HG03354 (cell line): ENCODE measurements around the gene SETD1A.
A peak's percentile ranks its signal among the peaks of the same experiment; 100 is the strongest.

Experiments
- ATAC-seq: cut with Tn5 transposase; IDR thresholded peaks from one replicate; pipeline ENCODE4 v1.9.1; 2021; ENCODE audit warnings: mild to moderate bottlenecking; ENCODE audit not compliant: unreplicated experiment, poor library complexity, severe bottlenecking

The SETD1A gene

DNA sequence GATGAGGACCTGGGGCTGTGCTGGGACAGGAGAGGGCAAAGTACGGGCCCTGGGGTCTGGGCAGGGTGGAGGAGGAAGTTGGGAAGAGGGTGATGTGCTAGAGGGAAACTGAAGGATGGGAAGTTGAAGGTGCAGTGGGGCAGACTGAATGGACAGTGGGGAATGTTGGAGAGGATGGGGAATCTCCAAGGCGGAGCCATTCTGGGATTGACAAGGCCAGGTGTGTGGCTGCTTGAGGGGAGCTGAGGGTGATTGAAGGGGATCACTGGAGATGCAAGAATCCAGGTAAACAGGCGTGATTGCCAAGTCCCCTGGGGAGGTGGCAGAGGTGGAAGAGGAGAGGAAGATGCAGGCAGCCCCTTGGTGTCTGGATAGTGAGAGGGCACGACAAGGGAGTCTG is 18.9 kb downstream of the SETD1A start:
- no peak for ATAC-seq

DNA sequence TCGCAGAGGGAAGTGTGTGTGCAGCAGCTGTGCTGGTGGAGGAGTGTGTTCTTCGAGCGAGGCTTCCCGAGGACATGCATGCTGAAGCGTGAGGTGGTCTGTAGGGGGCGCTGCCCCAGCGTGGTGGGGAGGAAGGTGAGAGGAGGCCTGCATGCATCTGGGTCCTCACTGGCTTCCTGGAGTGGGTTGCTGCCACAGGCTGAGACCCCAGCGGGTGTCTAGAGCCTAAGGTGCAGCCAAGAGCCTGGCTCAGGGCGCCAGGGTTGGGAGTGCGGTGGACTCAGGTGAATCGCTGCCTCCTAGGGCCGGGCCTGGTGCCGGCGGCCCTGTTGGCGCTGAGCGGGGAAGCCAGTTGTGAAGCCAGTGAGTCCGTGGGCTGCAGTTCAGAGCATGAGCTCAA is 19.9 kb downstream of the SETD1A start:
- no peak for ATAC-seq

DNA sequence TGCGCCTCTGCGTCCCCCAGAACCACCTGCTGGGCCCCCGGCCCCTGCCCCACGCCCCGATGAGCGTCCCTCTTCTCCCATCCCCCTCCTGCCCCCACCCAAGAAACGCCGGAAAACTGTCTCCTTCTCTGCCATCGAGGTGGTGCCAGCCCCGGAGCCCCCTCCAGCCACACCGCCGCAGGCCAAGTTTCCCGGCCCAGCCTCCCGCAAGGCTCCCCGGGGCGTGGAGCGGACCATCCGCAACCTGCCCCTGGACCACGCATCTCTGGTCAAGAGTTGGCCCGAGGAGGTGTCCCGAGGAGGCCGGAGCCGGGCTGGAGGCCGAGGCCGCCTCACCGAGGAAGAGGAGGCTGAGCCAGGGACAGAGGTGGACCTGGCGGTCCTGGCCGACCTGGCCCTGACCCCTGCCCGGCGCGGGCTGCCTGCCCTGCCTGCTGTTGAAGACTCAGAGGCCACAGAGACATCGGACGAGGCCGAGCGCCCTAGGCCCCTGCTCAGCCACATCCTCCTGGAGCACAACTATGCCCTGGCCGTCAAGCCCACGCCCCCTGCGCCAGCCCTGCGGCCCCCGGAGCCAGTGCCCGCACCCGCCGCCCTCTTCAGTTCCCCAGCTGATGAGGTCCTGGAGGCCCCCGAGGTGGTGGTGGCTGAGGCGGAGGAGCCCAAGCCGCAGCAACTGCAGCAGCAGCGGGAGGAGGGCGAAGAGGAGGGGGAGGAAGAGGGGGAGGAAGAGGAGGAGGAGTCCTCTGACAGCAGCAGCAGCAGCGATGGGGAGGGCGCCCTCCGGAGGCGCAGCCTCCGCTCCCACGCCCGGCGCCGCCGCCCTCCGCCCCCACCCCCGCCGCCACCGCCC is 21.8 kb downstream of the SETD1A start:
- no peak for ATAC-seq

DNA sequence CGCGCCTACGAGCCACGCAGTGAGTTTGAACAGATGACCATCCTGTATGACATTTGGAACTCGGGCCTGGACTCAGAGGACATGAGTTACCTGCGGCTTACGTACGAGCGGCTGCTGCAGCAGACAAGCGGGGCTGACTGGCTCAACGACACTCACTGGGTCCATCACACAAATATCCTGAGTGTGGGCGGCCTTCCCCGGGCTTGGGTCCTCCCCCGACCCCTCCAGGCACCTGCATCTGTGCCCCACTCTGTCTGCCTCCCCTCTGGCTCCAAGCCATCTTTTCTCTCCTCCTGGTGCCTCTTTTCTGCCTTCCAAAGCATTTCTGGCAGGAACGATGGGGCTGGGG is 22.4 kb downstream of the SETD1A start:
- ATAC-seq, result no peak

DNA sequence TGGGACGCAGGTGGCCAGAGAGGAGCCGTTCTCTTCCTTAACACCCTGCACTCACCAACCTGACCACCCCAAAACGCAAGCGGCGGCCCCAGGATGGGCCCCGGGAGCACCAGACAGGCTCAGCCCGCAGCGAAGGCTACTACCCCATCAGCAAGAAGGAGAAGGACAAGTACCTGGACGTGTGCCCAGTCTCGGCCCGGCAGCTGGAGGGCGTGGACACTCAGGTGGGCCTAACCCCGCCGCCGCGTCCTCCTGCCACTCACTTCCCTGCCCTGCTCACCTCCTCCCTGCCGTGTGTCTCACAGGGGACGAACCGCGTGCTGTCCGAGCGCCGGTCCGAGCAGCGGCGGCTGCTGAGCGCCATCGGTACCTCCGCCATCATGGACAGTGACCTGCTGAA is 22.9 kb downstream of the SETD1A start:
- ATAC-seq, result no peak

DNA sequence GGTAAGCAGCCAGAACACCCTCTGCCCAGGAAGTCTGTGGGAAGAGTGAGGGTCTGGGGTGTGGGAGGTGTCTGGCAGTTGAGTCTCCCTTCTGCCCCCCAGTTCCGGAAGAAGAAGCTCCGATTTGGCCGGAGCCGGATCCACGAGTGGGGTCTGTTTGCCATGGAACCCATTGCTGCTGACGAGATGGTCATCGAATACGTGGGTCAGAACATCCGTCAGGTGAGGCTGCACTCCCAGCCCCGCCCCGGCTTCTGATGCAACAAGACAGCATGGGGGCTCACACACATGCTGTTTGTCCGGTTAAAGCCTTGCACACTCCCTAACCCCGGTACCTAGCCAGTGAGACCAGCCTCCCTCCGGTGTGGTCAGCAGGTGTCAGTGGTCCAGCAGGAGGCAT is 23.4 kb downstream of the SETD1A start:
- ATAC-seq, result no peak

DNA sequence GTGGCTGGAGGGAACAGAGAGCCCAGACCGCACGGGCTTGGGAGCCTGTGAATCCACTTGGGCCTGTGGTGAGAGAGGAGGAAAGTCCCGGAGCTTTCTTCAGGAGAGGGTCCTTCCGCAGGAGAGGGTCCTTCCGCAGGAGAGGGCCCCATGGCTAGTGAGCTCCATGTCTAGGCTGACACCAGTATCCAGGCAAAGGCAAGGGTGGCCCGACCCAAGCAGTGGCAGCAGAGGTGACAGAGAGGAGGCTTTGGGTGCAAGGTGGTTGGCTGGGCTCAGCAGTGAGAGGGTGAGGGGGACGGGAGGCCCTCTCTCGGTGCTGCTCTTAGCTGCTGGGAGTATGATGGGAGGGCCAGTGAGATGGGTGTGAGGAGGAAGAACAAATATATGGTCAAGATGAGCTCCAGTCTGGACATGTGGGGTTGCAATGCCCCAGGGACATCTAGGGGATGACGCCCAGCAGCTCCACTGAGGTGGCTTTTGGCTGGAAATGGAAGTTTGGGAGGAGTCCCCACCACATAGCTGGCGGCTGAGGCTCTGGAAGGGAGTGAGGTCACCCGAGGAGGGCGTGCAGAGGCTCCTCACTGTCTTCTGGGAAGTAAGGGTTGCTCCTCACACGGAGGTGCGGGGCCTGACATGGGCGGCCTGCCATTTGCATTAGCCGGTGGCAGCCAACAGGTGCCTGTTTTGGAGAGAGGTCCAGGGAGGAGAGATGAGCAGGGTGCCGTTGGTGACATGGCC is 25.2 kb downstream of the SETD1A start:
- no peak for ATAC-seq

DNA sequence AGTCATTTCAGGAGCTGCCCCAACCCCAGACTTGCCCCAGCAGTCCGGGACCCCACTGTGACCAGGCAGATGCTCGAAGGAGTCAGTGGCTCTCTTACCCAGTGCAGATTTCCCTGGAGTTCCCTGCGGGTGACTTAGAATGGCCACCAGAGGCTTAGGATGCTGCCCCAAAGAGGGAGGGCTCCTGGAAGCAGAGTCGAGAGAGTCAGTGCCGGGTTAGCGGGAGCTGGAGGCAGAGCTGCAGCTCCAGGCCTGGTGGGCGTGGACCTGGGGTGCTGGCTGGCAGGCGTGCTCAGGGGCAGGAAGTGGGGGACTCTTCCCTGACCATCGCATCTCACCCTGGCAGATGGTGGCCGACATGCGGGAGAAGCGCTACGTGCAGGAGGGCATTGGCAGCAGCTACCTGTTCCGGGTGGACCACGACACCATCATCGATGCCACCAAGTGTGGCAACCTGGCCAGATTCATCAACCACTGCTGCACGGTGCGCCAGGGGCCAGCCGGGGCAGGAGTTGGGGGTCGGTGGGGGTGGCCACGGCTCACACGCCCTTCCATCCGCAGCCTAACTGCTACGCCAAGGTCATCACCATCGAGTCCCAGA is 25.8 kb downstream of the SETD1A start:
- no peak for ATAC-seq

DNA sequence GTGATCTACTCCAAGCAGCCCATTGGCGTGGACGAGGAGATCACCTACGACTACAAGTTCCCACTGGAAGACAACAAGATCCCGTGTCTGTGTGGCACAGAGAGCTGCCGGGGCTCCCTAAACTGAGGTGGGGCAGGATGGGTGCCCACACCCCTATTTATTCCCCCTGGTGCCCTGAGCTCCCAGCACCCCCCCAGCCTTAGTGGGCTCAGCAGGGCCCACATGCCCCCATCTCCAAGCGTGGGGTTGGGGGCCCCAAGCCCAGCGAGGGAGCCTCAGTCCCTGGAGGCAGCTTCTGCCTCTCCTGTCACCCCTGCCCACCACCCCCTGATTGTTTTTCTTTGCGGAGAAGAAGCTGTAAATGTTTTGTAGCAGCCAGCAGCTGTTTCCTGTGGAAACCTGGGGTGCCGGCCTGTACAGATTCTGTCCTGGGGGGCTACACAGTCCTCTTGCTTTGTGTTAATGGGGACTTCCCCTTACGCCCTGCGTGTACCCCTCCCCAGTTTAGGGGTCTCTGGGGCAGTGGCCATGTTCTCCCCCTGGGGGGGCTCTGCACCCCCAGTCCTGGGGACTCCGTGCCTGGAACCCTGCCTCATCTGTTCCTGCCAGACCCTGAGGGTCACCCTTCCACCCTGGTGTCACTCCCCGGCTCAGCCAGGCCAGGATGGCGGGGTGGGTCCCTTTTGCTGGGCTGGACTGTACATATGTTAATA is 26.5 kb downstream of the SETD1A start:
- ATAC-seq, result no peak

DNA sequence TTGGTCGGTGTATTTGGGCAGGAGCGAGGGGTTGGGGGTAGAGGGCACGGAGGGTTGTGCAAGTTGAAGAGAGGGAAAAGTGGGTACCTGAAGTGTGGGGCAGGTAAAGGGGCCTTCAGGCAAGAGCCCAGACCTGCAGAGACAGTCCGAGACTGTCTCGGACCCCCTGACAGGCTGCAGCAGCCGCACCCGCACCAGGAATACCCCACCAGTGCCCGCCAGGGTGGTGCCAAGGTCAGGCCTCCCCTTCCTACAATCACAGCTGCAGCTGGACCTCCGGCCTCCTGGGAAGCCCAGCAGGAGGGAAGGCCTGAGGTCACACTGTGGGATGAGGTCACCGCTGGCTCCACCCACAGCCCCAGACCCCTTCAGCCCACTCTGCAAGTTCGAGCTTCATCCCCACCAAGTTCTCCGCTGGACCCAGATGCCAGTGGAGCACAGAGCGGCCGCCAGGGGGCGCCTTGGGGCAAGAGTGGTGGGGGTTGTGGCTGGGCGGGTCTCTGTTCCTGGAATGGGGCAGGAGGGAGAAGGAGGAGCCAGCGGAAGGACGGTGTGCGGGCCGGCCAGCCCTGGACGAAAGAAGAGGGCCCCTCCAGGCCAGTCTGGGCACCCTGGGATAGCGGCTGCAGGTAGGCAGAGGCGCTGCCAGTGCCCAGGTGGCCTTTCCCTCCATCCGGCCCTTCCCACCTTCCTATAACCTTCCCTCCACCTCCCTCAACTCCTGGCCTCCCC is 27.3 kb downstream of the SETD1A start, which contains the start of gene HSD3B7:
HSD3B7 (plus strand) TSS at position 539 of the 732 bp plus-strand sequence. CDS start 452 bp downstream, outside the sequence.
- peak; percentile 63 for ATAC-seq

DNA sequence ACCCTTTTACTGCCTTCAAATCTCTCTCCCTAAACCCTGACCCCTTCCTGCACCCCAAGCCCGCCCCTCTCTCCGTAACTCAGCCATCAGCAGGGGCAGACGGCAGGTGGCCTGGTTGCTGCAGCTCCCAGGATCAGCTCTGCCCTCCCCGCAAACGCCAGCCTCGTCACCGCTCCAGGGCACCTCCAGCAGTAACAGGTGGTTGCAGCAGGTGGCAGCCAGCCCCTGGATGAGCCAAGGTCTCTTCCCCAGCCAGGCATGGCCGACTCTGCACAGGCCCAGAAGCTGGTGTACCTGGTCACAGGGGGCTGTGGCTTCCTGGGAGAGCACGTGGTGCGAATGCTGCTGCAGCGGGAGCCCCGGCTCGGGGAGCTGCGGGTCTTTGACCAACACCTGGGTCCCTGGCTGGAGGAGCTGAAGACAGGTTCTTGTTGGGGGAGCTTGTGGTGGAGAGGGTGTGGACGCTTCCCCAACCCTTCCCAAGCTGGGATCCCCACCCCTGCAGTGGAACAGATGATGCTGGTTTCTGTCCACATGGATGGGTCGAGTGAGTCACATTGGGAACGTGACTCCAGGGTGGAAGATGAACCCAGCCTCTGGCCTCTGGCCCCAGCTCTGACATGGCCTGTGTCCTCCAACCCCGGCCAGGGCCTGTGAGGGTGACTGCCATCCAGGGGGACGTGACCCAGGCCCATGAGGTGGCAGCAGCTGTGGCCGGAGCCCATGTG is 28.0 kb downstream of the SETD1A start:
- no peak for ATAC-seq

DNA sequence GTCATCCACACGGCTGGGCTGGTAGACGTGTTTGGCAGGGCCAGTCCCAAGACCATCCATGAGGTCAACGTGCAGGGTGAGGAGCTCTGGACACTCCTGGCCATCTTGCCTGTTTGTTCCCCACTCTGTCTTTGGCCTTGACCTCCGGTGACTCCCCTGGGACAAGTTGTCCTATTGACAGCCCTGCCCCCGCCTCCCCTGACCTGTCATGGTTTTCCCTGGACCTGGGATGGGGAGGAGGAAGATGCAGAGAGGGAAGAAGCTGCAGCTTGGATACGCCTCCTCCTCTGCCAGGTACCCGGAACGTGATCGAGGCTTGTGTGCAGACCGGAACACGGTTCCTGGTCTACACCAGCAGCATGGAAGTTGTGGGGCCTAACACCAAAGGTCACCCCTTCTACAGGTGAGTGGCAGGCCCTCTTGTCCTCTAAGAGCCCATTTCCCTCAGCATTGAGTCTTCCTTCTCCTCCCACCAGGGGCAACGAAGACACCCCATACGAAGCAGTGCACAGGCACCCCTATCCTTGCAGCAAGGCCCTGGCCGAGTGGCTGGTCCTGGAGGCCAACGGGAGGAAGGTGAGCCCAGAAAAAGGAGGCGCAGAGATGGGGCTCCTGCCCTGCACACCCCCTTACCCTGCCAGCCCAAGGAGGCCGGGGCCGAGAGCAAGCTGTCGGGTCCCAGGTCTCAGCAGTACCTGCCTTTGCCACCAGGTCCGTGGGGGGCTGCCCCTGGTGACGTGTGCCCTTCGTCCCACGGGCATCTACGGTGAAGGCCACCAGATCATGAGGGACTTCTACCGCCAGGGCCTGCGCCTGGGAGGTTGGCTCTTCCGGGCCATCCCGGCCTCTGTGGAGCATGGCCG is 28.8 kb downstream of the SETD1A start:
- ATAC-seq, result no peak

DNA sequence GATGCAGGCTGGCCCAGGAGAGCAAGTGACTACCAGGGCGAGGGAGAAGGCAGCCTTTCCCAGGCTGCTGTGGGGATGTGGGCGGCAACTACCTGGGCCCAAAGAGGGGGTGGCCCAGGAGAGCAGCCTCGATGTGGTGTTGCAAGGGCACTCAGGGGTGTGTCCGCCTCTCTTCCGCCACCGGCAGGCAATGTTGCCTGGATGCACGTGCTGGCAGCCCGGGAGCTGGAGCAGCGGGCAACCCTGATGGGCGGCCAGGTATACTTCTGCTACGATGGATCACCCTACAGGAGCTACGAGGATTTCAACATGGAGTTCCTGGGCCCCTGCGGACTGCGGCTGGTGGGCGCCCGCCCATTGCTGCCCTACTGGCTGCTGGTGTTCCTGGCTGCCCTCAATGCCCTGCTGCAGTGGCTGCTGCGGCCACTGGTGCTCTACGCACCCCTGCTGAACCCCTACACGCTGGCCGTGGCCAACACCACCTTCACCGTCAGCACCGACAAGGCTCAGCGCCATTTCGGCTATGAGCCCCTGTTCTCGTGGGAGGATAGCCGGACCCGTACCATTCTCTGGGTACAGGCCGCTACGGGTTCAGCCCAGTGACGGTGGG is 30.1 kb downstream of the SETD1A start:
- no peak for ATAC-seq

DNA sequence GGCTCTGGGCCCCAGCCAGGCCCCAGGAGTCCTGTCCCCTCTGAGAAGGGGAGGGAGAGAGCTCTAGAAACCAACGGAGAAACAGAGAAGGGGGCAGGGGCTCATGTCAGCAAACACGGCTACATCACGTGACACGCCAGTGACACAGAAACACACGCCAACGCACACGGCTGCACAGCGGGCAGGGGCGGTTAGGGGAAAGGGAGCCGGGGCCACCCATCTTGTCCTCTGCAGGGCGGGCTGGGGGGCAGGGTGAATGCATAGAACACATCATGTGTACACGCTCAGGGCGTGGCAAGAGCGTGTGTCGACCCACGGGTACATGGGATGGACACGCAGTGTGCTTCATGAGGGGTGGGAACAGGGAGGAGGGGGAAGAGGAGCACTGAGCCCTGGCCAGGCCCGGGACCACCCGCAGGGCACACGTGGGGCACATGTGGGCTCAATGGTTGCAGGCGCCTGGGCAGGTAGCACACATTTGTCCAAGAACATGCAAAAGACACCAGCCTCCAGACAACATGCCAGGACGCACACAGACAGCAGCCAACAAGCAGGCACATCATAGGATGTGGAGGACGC is 32.0 kb downstream of the SETD1A start:
- no peak for ATAC-seq

DNA sequence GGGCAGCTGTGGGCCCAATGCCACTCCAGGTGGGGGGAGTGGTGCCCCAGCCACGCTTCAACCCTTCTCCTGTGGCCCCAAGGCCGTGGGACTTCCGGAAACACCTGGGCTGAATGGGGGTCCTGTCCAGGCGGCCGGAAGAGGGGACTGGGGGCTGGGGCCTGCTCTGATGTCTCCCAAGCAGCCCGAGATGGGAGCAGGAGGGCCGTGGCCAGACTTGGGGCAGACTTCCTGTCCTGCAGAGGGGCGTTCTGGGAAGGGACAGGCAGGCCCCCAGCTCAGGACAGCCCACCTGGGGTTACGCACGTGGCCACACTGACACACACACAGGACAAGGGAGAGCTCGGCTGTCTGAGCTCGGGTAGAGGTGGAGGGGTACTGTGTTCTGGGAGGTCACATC is 32.6 kb downstream of the SETD1A start:
- no peak for ATAC-seq

DNA sequence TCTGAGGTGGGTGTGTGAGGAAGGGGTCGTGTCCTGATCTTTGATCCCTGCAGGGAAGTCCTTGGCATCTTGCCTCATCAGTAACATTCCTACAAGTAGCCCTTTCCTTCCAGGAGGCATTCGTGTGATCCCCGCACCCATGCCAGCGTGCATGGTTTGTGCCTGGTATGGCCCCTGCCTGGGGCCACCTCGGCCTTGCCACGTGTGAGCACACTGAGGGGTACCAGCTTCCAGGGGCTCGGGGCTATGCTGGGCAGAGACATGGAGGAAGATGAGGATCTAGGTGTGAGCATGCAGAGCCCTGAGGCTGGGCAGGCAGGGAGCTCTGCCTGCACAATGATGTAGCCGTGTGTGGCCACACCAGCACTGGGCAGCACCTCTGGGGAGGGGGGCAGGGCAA is 33.5 kb downstream of the SETD1A start:
- no peak for ATAC-seq

DNA sequence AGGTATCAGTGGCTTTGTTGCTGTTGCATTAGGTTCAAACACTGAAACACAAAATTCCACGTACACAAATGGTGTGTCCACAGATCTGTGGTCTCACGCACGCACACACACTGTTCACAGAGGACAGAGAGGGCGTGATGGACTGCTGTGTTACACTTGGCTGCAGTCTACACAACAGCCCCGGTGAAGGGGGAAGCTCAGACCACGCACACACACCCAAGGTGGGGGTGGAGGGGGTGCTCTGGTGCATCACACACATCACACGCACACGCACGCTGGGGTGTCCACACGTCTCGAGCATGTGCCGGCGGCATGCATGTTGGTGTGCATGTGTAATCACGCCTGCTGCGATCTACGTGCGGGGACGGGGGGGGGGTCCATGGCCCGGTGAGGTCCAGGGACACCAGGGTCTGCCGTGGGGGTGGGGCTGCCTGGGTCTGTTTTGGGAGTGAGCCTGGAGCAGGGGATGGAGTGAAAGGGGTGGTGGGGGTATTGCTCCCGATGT is 34.8 kb downstream of the SETD1A start:
- ATAC-seq, result no peak
